Liver (tissue), 9 donors: Measurements from ENCODE around the gene ATAD1. TPM values are rescaled to one million over a fixed set of nuclear protein-coding genes. Genes with fewer than 3 reads are reported as not detected.

Source experiments
- DNase-seq: peaks from one replicate; pipeline ENCODE4 v3.0.0-alpha.2; 2017; ENCODE audit warnings: low spot score
- H3K27ac ChIP-seq, 2 donors: one replicate each; pipeline ENCODE4 v1.7.0; 2013; ENCODE audit warnings: inconsistent platforms in 2 of 2, low read length in 2 of 2, control low read depth in 1 of 2, low read depth in 1 of 2, mild to moderate bottlenecking in 1 of 2
- H3K27me3 ChIP-seq, 4 donors: one replicate each; pipeline versions ENCODE4 v1.6.1 to v1.7.0; 2013; ENCODE audit warnings: low read length in 3 of 4, inconsistent platforms in 1 of 4, mild to moderate bottlenecking in 1 of 4, moderate library complexity in 1 of 4; ENCODE audit not compliant: control insufficient read depth in 4 of 4, insufficient read depth in 4 of 4
- H3K36me3 ChIP-seq, 4 donors: one replicate each; pipeline versions ENCODE4 v1.6.1 to v1.7.0; 2013; ENCODE audit warnings: low read length in 3 of 4, mild to moderate bottlenecking in 3 of 4, low read depth in 1 of 4, moderate library complexity in 1 of 4; ENCODE audit not compliant: control insufficient read depth in 4 of 4, insufficient read depth in 3 of 4
- H3K4me1 ChIP-seq, 4 donors: one replicate each; pipeline versions ENCODE4 v1.6.1 to v1.7.0; 2013; ENCODE audit warnings: low read length in 3 of 4, mild to moderate bottlenecking in 3 of 4, moderate library complexity in 1 of 4; ENCODE audit not compliant: control insufficient read depth in 4 of 4, insufficient read depth in 4 of 4
- H3K4me3 ChIP-seq, 3 donors: one replicate each; pipeline versions ENCODE4 v1.6.1 to v1.7.0; 2013; ENCODE audit warnings: low read length in 3 of 3, control low read depth in 1 of 3, low read depth in 1 of 3, mild to moderate bottlenecking in 1 of 3
- H3K9ac ChIP-seq, 2 donors: one replicate each; pipeline ENCODE4 v1.7.0; 2013; ENCODE audit warnings: low read length in 2 of 2, mild to moderate bottlenecking in 2 of 2, moderate library complexity in 2 of 2, control low read depth in 1 of 2, low read depth in 1 of 2
- H3K9me3 ChIP-seq, 4 donors: one replicate each; pipeline versions ENCODE4 v1.6.1 to v1.7.0; 2013; ENCODE audit warnings: low read length in 3 of 4; ENCODE audit not compliant: control insufficient read depth in 4 of 4
- FOXA1 ChIP-seq: IDR thresholded peaks from 2 replicates; pipeline ENCODE4 v1.6.1; 2016; ENCODE audit warnings: antibody characterized with exemption
- HNF4A ChIP-seq, 2 donors: conservative IDR thresholded peaks; 2 replicates each; pipeline ENCODE4 v1.6.1; 2016; ENCODE audit warnings: antibody characterized with exemption in 2 of 2, mild to moderate bottlenecking in 2 of 2
- HNF4G ChIP-seq: IDR thresholded peaks from 2 replicates; pipeline ENCODE4 v1.6.1; 2016; ENCODE audit warnings: antibody characterized with exemption
- RAD21 ChIP-seq, 2 donors: IDR thresholded peaks; 2 replicates each; pipeline ENCODE4 v1.6.1; 2016; ENCODE audit warnings: antibody characterized with exemption in 2 of 2, mild to moderate bottlenecking in 2 of 2
- TAF1 ChIP-seq: conservative IDR thresholded peaks from 2 replicates; pipeline ENCODE4 v1.6.1; 2016; ENCODE audit warnings: antibody characterized with exemption, mild to moderate bottlenecking
- YY1 ChIP-seq: IDR thresholded peaks from 2 replicates; pipeline ENCODE4 v1.6.1; 2016; ENCODE audit warnings: antibody characterized with exemption, mild to moderate bottlenecking
- WGBS: extraction: QIAGEN DNeasy Blood & Tissue Kit; methylation state at CpG from one replicate; pipeline ENCODE4 v1.1.7; 2013; 5-methylcytosine and 5-hydroxymethylcytosine counted together
- polyA plus RNA-seq, 2 donors: library from polyadenylated mRNA; stranded (reverse) in 1 of 2; unstranded in 1 of 2; fragments of 200-250 nt in 1 of 2; fragments of >200 nt in 1 of 2; fragmentation: Nextera tagmentation in 1 of 2; extraction: Ambion mirVana in 1 of 2; gene quantifications; one replicate each; pipeline versions ENCODE4 v1.2.1 to v1.2.3, GENCODE V29; 2013 to 2015
- total RNA-seq, 2 donors: library from RNA; depleted of rRNA; stranded (reverse); fragments of >200 nt; gene quantifications; one replicate each; pipeline ENCODE4 v1.2.3, GENCODE V29; 2014
- TF ChIP-seq, protein P1 (sequence below): IDR thresholded peaks from 2 replicates; pipeline ENCODE4 v1.6.1; 2016; ENCODE audit warnings: antibody characterized with exemption, mild to moderate bottlenecking
- TF ChIP-seq, protein P2 (sequence below): IDR thresholded peaks from 2 replicates; pipeline ENCODE4 v1.6.1; 2016; ENCODE audit warnings: antibody characterized with exemption
- TF ChIP-seq, protein P3 (sequence below): IDR thresholded peaks from 2 replicates; pipeline ENCODE4 v1.6.1; 2016; ENCODE audit warnings: antibody characterized with exemption
- TF ChIP-seq, protein P4 (sequence below): fragments of 150-350 bp; IDR thresholded peaks from 2 replicates; pipeline ENCODE4 v1.5.1; 2017; ENCODE audit warnings: improper control_type of control experiment, low read depth, low read length; ENCODE audit not compliant: missing input control
- donor health status: healthy.
- donor health status: healthy.
- donor health status: healthy.
- donor health status: healthy.
- donor health status: healthy.

ATAD1 gene
- total and polyA plus RNA-seq, 4 donors = 12.6 to 33.4 (median 13.1) TPM

DNA sequence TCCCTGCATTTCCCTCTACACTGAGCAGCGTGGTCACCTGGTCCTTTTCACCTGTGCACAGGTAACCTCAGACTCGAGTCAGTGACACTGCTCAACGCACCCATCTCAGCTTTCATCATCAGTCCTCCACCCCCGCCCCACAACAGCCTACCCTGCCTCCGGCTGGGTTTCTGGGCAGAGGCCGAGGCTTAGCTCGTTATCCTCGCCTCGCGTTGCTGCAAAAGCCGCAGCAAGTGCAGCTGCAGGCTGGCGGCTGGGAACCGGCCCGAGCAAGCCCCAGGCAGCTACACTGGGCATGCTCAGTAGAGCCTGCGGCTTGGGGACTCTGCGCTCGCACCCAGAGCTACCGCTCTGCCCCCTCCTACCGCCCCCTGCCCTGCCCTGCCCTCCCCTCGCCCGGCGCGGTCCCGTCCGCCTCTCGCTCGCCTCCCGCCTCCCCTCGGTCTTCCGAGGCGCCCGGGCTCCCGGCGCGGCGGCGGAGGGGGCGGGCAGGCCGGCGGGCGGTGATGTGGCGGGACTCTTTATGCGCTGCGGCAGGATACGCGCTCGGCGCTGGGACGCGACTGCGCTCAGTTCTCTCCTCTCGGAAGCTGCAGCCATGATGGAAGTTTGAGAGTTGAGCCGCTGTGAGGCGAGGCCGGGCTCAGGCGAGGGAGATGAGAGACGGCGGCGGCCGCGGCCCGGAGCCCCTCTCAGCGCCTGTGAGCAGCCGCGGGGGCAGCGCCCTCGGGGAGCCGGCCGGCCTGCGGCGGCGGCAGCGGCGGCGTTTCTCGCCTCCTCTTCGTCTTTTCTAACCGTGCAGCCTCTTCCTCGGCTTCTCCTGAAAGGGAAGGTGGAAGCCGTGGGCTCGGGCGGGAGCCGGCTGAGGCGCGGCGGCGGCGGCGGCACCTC is 45.3 kb upstream of the ATAD1 start, which contains the start of the genes KLLN and PTEN:
Gene KLLN, minus strand, starts transcription at position 481 of the 891 bp plus-strand sequence. CDS start 1,046 bp downstream, outside the sequence.
Gene PTEN, plus strand, starts transcription at position 573 of the 891 bp plus-strand sequence. CDS start 845 bp downstream, outside the sequence.
- H3K9ac ChIP-seq = peak within 1 kb of the TSS; percentile 90 to 98
- no peaks in the 10 kb centered on the region for H3K9me3 ChIP-seq
- peaks cover 0 to 20% (median 15%) of the 10 kb centered on the region in 4 donors for H3K4me1 ChIP-seq
- H3K27ac ChIP-seq = peak within 1 kb of the TSS; percentile 92 to 99
- no peaks in the 10 kb centered on the region for H3K36me3 ChIP-seq
- H3K27me3 ChIP-seq = no peaks in the 10 kb centered on the region
- under 1% methylated on average over 89 of the region's 89 CpGs for WGBS
- DNase-seq = peak; percentile 91
- peak within 1 kb of the TSS; percentile 75 to 93 (median 91) for H3K4me3 ChIP-seq
- TF ChIP-seq, protein P1, sequence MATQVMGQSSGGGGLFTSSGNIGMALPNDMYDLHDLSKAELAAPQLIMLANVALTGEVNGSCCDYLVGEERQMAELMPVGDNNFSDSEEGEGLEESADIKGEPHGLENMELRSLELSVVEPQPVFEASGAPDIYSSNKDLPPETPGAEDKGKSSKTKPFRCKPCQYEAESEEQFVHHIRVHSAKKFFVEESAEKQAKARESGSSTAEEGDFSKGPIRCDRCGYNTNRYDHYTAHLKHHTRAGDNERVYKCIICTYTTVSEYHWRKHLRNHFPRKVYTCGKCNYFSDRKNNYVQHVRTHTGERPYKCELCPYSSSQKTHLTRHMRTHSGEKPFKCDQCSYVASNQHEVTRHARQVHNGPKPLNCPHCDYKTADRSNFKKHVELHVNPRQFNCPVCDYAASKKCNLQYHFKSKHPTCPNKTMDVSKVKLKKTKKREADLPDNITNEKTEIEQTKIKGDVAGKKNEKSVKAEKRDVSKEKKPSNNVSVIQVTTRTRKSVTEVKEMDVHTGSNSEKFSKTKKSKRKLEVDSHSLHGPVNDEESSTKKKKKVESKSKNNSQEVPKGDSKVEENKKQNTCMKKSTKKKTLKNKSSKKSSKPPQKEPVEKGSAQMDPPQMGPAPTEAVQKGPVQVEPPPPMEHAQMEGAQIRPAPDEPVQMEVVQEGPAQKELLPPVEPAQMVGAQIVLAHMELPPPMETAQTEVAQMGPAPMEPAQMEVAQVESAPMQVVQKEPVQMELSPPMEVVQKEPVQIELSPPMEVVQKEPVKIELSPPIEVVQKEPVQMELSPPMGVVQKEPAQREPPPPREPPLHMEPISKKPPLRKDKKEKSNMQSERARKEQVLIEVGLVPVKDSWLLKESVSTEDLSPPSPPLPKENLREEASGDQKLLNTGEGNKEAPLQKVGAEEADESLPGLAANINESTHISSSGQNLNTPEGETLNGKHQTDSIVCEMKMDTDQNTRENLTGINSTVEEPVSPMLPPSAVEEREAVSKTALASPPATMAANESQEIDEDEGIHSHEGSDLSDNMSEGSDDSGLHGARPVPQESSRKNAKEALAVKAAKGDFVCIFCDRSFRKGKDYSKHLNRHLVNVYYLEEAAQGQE = peak; percentile 51
- peak; percentile 96 for TF ChIP-seq TAF1
- TF ChIP-seq, protein P2, sequence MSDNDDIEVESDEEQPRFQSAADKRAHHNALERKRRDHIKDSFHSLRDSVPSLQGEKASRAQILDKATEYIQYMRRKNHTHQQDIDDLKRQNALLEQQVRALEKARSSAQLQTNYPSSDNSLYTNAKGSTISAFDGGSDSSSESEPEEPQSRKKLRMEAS = no peak
- no peak for TF ChIP-seq FOXA1
- peak; percentile 91 for TF ChIP-seq YY1

DNA sequence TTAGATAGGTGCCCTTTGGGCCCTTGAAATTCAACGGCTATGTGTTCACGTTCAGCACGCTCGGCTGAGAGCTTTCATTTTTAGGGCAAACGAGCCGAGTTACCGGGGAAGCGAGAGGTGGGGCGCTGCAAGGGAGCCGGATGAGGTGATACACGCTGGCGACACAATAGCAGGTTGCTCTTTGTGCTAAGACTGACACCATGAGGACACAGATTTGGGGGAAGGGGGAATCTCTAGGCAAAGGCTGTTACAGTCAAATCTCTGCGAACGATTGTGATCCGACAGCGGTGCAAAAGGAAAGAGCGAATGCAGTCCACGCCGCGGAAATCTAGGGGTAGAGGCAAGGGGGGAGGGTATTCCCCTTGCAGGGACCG is 44.6 kb upstream of the ATAD1 start:
- no peak for DNase-seq
- TF ChIP-seq FOXA1 = no peak
- TF ChIP-seq, protein P3, sequence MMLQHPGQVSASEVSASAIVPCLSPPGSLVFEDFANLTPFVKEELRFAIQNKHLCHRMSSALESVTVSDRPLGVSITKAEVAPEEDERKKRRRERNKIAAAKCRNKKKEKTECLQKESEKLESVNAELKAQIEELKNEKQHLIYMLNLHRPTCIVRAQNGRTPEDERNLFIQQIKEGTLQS = no peak
- TF ChIP-seq RAD21 (IDR thresholded peaks at IDR 0.05) = no peak
- no peak for TF ChIP-seq HNF4G
- no peak for TF ChIP-seq HNF4A (conservative IDR thresholded peaks at IDR 0.05)
- no peak for TF ChIP-seq YY1
- TF ChIP-seq, protein P4, sequence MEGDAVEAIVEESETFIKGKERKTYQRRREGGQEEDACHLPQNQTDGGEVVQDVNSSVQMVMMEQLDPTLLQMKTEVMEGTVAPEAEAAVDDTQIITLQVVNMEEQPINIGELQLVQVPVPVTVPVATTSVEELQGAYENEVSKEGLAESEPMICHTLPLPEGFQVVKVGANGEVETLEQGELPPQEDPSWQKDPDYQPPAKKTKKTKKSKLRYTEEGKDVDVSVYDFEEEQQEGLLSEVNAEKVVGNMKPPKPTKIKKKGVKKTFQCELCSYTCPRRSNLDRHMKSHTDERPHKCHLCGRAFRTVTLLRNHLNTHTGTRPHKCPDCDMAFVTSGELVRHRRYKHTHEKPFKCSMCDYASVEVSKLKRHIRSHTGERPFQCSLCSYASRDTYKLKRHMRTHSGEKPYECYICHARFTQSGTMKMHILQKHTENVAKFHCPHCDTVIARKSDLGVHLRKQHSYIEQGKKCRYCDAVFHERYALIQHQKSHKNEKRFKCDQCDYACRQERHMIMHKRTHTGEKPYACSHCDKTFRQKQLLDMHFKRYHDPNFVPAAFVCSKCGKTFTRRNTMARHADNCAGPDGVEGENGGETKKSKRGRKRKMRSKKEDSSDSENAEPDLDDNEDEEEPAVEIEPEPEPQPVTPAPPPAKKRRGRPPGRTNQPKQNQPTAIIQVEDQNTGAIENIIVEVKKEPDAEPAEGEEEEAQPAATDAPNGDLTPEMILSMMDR = no peak
- Histone ChIP-seq H3K4me3 (peak overlapping the region; percentile 75 to 93 (median 91)), H3K27me3 (no peaks in the 10 kb centered on the region), H3K36me3 (no peaks in the 10 kb centered on the region), H3K27ac (peak overlapping the region; percentile 92 to 99), H3K9ac (peak overlapping the region; percentile 8 to 89), H3K4me1 (peaks cover 0 to 20% (median 14%) of the 10 kb centered on the region in 4 donors), H3K9me3 (no peaks in the 10 kb centered on the region)
- under 1% methylated on average over 21 of the region's 21 CpGs for WGBS
